GM19025 (cell line): ENCODE measurements around the gene SOCS4.
"Not testable (repeated sequence)": the region's sequence is repeated elsewhere in the genome, so short reads cannot be mapped to it uniquely, and the experiment has no call there.

Source experiments
- ATAC-seq: cut with Tn5 transposase; IDR thresholded peaks from one replicate; pipeline ENCODE4 v1.9.1; 2021; ENCODE audit warnings: mild to moderate bottlenecking, low read depth, moderate library complexity; ENCODE audit not compliant: unreplicated experiment

Gene SOCS4

DNA sequence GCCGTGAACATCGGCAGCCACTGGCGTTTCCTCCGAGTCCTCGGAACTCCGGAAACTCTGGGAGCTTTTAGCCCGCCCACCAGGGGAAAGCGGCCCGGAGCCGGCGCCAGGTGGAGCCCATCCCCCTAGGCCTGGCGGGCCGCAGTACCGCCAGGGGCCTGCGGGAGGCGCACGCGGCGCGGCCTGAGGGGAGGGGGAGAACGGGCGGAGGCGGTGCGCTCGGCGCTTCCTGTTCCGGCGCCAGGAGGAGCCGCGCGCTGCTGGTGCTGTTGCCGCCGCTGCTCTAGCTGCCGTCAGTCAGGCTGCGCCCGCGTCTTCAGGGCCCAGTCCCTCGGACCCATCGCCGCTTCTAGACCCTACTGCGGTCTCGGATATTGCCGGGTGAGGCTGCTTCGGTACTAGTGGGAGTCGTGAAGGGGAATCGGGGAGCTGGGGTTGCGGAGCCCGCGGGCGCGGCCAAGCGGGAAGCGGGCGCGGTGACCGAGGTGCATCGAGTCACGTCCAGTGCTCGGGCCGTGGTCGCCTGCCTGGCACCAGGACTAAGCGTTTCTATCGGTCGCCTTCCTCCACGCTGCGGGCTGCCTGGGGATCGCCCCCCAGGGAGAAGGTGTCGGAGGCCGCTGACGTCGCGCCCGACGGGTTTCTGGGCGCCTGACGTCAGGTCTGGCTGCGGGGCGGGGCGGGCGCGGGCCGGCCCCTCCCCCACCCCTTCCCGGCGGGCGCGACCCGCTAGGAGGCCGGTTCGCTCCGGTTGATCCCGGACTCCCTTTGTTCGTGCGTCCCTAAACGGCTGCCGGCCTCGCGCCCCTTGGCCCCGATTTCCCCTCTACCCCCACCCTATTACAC lies 24.6 kb downstream of the SOCS4 start, which contains the start of gene MAPK1IP1L:
TSS of gene MAPK1IP1L (plus strand) at position 225 of the 846 bp plus-strand sequence. CDS start 10,037 bp downstream, outside the sequence.
- peak; percentile 85 for ATAC-seq

DNA sequence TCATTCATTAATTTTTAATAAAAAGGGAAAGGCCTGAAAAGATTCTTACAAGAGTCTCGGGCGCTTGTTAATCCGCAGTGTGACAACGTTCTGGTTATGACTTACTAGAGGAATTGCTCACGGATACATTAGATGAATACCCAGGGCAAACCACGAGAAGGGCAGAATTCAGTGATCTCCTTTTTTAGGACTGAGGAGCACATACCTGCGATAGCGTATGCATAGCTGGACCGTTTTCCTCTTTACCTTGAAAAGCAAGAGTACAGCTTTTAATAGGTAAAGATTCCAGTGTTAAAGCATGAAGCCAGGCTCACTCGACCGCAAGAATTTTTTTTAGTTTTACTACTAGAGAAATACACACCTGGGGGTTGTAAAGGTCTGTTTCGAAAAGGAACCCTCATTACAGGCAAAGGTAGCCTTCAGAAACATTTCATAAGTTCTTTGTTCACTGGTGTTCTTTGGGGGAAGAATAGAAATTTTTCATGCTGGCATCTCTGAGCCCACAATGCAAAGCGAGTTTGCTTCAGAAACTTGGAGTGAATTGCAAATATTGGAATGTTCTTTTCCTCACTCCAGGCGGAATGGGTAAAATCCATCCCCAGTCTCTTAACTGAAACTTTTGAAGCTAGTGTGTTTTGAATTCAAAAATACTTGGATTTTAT lies 25.4 kb downstream of the SOCS4 start:
- ATAC-seq: peak; percentile 4

DNA sequence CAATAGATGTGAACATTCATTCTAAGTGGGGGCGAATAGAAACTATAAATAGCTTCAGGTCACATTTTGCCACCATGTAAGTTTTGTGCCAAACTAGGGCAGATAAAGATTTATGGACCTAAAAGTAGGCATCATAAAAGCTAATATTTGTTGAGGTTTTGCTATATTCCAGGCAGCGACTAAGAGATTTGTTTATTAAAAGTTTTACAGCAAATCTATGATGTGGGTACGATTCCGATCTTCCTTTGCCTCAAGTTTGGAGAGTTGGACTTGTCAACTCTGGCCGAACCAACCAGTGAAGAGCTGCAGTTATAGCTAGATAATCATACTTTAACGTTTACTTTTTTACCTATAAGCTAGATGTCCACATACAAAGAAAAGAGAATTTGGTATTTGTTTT lies 26.0 kb downstream of the SOCS4 start:
- ATAC-seq: no peak

DNA sequence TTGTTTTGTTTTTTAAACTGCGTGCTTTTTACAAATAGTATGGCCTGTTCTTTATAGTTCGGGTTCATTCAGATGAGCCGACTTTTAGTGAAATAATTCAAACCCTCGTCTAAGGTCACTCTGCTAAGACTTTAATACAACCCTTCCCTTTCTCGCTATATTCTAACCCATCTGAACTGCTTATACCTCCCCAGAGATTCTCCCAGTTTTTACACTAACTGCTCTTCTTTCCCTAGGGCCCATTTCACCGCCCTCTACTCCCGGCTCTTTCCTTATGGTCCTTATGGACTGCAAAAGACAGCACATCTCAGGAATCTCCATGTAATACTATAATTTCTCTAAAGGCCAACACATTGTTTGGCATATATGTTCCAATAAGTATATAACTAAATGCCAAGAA lies 26.5 kb downstream of the SOCS4 start:
- ATAC-seq: no peak

DNA sequence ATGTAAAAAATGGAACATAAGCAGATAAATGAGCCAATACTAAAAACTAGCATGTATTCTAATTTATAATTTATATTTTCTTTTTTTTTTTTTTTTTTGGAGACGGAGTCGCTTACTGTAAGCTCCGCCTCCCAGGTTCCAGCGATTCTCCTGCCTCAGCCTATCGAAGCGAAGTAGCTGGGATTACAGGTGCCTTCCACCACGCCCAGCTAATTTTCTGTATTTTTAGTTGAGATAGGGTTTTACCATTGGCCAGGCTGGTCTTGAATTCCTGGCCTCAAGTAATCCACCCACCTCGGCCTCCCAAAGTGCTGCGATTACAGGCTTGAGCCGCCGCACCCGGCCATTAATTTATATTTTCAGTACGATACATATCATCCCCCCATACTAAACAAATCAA lies 27.1 kb downstream of the SOCS4 start:
- ATAC-seq: no peak

DNA sequence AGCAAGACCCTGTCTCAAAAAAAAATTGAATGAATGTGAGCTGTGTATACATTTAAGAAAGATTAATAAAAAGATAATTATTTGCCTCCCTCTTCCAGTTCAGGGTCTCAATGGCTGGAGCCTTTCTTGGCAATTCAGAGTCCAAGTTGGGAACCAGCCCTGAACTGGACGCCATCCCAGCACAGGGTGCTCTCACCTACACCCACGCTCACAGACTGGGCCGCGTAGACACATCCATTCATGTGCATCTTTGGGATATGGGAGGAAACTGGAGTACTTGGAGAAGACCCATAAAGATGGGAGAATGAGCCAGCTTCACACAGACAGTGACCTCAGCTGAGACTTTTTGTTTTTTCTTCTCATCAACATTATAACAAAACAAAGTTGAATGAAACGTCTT lies 30.9 kb downstream of the SOCS4 start:
- ATAC-seq: no peak

DNA sequence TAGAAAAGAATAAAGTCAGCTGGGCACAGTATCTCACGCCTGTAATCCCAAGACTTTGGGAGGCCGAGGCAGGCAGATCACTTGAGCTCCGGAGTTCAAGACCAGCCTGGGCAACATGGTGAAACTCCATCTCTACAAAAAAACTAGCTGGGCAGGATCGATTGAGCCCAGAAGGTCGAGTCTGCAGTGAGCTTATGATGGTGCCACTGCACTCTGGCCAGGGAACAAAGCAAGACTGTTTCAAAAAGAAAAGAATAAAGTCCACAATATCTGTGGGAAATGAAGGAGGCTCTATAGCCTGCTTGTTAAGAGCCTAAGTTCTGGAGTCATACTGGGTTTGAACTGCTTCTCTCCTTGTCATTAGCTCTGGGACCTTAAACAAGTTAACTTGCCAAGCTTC lies 32.3 kb downstream of the SOCS4 start:
- no peak for ATAC-seq

DNA sequence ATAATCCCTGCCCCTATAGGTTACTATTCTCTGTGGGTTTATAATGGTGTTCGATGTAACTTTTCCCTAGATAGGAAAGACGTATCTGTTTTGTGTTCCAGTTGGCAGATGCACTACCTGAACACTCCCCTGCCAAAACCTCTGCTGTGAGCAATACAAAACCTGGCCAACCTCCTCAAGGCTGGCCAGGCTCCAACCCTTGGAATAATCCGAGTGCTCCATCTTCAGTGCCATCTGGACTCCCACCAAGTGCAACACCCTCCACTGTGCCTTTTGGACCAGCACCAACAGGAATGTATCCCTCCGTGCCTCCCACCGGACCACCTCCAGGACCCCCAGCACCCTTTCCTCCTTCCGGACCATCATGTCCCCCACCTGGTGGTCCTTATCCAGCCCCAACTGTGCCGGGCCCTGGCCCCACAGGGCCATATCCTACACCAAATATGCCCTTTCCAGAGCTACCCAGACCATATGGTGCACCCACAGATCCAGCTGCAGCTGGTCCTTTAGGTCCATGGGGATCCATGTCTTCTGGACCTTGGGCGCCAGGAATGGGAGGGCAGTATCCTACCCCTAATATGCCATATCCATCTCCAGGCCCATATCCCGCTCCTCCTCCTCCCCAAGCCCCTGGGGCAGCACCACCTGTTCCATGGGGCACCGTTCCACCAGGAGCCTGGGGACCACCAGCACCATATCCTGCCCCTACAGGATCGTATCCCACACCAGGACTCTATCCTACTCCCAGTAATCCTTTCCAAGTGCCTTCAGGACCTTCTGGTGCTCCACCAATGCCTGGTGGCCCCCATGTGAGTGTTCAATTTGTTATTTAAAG lies 35.7 kb downstream of the SOCS4 start:
- ATAC-seq: no peak

DNA sequence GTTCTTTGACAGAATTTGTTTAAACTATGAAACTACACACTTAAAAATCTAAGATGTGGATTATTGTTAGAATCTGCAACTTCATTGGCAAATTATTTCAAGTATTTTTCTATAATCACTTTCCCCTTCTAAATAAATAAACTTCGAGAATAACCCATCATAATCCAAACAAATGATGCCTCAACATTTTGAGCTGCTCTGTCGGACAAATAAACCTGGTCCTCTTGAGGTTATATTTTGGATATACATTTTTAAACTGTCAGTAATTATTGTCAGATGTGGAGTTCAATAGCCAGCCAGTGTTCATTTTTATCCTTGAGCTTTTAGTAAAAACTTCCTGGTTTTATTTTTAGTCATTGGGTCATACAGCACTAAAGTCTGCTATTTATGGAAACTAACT lies 37.9 kb downstream of the SOCS4 start:
- not testable (repeated sequence) for ATAC-seq

DNA sequence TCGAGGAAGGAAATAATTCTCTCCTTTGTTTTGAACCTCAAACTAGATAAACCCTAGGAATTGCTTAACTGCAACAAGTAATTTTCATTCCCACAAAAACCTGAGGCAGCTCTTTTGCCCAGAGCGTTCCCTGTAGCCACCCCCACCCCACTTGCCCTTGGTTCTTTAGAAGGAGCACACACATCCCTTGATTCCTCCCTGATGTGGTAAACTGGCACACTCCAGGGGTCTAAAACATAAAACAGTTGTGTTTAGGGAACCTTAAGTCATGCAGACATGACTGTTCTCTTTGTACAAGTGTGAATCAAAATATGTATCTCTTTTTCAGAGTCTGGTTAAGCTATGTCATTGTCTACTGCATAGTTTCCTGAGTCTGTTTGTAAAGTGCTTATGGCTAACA lies 38.4 kb downstream of the SOCS4 start:
- no peak for ATAC-seq

DNA sequence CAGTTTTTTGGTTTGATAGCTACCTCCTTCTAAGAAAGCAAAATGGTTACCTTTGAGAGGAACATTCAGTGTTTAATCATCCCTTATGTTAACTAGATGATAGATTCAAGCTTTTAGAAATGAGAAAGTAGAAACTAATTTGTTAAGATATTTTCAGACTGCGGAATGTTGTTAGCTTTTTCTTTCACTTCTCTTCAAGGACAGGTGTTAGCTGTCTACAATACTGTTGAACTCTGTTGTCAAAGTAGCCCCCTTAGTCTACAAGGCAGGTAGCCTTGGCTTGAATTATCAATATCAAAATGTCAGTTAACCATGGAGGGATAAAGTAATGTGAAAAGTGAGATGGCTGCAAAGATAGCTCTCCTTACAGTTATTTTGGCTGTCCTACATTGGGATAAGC lies 39.2 kb downstream of the SOCS4 start:
- ATAC-seq: no peak

DNA sequence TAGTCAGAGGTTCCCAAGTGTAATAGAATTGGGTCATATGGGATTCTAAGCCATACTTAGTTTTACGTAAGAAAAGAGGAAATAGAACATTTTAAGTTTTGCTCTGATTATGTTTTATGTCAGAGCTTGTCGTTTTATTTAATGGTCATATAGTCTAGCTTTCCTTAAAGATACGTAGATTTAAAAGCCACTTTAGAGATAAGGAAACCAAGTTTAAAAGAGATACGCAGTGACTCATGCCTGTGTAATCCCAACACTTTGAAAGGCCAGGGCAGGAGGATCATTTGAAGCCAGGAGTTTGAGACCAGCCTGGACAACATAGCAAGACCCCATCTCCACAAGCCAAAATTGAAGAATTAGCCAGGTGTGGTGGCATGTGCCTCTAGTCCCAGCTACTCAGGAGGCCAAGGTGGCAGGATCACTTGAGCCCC lies 44.0 kb downstream of the SOCS4 start:
- no peak for ATAC-seq

DNA sequence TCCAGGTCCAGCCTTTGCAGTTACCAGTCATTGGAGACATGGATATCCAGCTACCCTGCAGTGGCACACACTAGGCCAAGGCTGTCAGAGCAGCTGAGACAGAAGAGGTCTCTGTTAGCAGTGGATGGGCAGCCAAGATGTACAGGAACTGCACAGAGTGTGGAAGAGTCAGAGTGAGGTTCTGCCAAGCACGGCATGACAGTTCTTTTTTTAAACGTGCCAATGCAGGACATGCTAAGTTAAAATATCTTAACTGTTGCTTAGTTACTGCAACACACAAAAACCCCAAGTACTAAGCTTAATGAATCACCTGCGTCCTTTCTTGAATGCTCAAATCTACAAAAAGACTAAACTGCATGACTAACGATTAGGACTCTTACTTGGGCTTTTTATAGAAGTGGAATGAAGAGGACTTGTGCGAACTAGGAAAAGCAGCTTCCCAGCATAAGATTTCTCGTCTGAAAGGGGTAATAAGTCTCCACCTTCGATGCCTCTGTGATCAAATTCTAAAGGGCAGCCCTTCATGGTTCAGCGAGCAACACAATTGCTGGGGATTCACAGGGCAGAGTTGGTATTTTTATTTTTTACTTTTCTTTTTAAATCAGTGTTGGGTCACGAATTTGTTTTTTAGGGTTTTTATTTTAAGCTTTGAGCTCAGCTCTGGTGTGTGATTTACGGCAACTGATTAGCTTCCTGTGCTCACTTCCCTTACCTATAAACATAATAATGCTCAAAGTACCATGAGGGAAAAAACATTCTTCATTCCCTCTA lies 45.0 kb downstream of the SOCS4 start:
- peak; percentile 42 for ATAC-seq

DNA sequence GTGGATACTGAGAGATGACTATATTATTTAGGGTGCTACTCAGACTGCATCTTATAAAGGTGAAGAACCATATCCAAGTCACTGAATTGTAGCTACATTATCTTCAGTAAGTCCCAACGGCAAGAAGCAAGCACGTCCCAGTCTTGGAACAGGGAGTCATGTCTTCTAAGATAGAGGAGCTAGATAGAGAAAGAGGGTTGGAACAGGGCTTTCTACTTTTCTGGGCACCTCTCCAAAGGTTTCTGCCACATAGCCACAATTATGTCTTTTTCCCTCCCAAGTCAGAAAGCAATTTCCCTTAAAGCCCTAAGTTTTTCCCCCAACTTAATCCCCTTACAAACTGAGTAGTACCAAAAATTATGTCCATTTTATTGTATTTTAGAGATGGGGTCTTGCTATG lies 46.8 kb downstream of the SOCS4 start:
- ATAC-seq: no peak

DNA sequence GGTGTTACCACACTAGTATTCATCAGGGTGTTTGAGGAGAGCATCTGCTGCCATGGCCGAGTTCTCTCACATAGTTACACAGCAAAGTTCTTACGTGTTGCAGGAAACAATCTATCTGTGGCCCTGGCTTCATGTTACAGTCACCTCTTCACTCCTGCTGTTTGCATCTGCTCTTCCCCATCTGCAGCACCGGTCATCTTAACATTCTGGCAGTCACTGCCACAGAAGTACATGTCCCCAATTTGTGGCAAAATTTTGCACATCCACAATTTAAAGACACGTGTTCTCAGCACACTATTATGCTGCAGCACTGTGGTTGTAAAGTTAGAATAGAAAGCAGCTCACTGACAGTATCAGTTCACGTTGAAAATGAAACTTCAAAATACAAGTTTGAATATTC lies 47.6 kb downstream of the SOCS4 start:
- ATAC-seq: peak; percentile 35

DNA sequence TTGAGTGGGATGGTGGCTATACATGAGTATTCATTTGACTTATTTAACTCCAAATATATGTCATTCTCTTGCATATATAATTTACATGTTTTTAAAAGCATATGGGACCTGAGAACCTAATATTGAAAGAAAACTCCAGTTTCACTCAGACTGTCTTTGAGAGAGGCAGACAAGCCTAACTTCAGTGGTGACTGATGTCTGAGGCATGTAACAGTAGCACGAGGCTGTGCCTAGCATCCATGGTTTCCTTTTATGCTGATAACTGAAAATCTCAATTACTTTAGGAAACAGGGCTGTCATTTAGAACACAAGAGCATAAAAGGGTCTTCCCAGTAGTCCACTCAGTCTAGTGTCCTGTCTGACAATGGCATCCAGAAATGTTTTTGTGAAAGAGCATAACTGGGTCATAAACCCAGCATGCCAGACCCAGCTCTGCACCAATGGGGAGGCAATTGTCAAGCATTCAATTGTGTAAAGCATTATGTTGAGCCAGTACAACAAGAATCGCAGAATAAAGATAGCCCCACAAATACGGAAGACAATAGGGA lies 48.7 kb downstream of the SOCS4 start:
- no peak for ATAC-seq

DNA sequence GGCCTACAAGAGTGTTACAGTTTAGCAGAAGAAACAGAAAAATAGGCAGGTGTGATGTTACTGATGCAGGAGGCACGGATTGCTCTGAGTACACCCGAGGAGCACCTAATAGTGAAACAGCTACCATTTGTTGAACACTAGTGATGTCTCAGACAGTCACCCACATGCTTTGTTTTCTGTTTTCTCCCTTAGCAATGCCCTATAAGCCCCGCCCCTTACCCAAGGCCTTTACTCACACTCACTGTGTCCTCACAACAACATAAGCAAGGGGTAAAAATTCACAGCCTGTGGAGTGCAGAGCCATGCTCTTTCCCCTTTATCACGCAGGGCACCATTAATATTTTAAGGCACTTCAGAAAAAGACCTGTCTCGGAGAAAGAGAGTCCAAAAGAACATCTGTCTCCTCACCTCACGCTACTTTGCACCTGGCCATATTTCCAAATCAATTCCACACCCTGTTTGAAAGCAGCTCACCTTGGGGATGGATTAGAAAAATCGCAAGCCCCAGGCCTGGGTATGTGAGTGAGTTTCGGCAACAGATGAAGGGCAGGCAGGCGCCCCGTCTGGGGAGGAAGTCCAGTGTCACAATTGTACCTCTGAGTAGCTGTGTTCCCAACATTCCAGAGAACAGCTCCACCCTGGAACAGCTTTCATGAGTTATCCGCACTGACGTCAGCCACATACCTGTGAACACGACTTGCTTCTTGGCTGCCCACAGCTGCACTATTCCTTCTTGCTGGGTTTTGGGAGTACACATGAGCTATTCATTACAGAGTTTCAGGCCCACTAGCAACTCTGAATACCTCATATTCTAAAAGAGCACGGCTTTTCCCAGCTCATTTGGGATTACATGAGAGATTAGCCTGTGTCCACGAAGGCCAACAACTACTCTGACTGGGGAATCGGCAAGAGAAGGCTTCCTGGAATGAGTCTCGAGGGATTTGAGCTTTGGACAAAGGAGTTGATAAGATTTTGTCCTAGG lies 50.4 kb downstream of the SOCS4 start:
- peak; percentile 32 for ATAC-seq

DNA sequence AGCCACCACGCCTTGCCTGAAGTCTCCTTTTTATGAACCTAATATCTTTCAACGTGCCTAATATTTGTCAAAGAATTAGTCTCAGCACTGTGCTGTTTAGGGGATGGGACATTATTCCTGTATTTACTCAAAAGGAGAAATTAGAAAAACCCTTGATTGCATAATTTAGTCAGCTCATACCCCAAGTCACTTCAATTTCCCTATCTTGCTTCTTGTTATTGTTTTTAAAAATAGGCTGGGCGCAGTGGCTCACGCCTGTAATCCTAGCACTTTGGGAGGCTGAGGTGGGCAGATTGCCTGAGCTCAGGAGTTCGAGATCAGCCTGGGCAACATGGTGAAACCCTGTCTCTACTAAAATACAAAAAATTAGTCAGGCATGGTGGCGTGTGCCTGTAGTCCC lies 52.9 kb downstream of the SOCS4 start:
- ATAC-seq: not testable (repeated sequence)
